Osteocyte (in vitro differentiated cells): Measurements from ENCODE around the gene ARHGAP21. TPM values are rescaled to one million over a fixed set of nuclear protein-coding genes. Genes with fewer than 3 reads are reported as not detected.

Experiments
- DNase-seq: peaks from one replicate; pipeline ENCODE4 v3.0.0; 2021; ENCODE audit warnings: mixed read lengths; ENCODE audit not compliant: unreplicated experiment; ENCODE audit errors: extremely low spot score
- H3K27ac Mint-ChIP-seq: one replicate; pipeline ENCODE4 v1.8.0; 2021; ENCODE audit warnings: mild to moderate bottlenecking, mixed read lengths; ENCODE audit not compliant: unreplicated experiment
- H3K27me3 Mint-ChIP-seq: one replicate; pipeline ENCODE4 v1.8.0; 2021; ENCODE audit warnings: mixed read lengths; ENCODE audit not compliant: unreplicated experiment
- H3K36me3 Mint-ChIP-seq: one replicate; pipeline ENCODE4 v1.8.0; 2021; ENCODE audit warnings: mixed read lengths; ENCODE audit not compliant: unreplicated experiment
- H3K4me1 Mint-ChIP-seq: one replicate; pipeline ENCODE4 v1.8.0; 2021; ENCODE audit warnings: mixed read lengths; ENCODE audit not compliant: unreplicated experiment
- H3K4me3 Mint-ChIP-seq: one replicate; pipeline ENCODE4 v1.8.0; 2021; ENCODE audit warnings: mild to moderate bottlenecking, moderate library complexity, mixed read lengths; ENCODE audit not compliant: unreplicated experiment
- H3K9me3 Mint-ChIP-seq: one replicate; pipeline ENCODE4 v1.8.0; 2021; ENCODE audit warnings: mixed read lengths; ENCODE audit not compliant: unreplicated experiment
- CTCF ChIP-seq: fragments of 200-600 bp; sonication (generic); IDR thresholded peaks from 2 replicates; pipeline ENCODE4 v1.5.0; 2021; ENCODE audit warnings: antibody characterized with exemption, mild to moderate bottlenecking, moderate library complexity
- total RNA-seq: library from RNA; stranded (reverse); gene quantifications from 2 replicates; pipeline ENCODE4 v1.2.1, GENCODE V29; 2021

The ARHGAP21 gene
- total RNA-seq, 1 donor from 2014 or later: 170 TPM

DNA sequence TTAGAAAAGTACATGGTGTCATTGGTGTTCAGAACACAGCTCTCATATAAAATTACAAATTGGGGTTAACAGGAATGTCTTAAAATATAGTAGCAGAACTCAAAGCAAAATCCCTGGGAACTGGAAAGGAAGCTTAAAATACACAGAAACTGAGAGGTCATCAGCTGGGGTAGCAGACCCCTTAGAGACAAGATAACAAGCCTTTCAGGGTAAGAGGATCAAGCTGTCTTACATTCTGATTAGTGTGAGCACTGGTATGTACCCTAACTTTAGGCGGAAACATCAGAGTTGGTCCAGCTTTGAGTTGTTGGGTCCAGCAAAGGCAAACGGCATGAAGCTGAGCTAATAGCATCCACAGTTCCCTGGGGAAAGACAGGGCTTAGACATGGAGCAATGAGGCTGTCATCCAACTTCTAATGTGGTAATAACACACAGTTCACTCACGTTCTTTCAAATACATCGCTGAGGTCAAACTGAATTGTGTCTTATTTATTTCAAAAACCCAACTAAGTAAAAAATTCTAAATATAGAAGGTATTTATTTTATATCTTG is 32.6 kb downstream of the ARHGAP21 start:
- no peak for TF ChIP-seq CTCF
- Mint-ChIP-seq H3K4me3 (no peak overlapping the region), H3K9me3 (no peaks in the 10 kb centered on the region), H3K36me3 (peaks cover 7% of the 10 kb centered on the region), H3K27me3 (no peaks in the 10 kb centered on the region), H3K4me1 (peaks cover 32% of the 10 kb centered on the region), H3K27ac (peak overlapping the region; percentile 62)
- no peak for DNase-seq

DNA sequence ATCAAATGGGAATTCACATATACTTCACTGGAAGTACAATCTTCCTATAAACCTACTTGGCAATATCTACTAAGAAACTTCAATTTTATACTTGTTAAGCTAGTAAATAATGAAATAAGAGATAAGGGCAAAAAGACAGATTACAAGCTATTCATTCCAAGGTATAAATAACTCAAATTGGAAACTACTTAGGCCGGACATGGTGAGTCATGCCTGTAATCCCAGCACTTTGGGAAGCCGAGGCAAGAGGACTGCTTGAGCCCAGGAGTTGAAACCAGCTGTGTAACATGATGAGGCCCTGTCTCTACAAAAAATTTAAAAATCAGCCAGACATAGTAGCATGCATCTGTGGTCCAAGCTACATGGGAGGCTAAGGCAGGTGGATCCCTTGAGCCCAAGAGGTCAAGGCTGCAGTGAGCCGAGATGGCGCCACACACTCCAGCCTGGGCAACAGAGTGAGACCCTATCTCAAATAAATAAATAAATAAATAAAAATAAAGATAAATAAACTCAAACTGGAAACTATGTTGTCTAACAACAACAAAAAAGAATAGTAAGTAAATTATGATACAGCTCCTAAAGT is 37.6 kb downstream of the ARHGAP21 start:
- no peak for TF ChIP-seq CTCF
- no peak for DNase-seq
- Mint-ChIP-seq H3K4me1 (peaks cover 39% of the 10 kb centered on the region), H3K4me3 (no peak overlapping the region), H3K27me3 (no peaks in the 10 kb centered on the region), H3K9me3 (no peaks in the 10 kb centered on the region), H3K36me3 (peaks cover 22% of the 10 kb centered on the region), H3K27ac (peak overlapping the region; percentile 68)

- Mint-ChIP-seq H3K4me1 (peaks cover 40% of the 10 kb centered on the region), H3K4me3 (no peak overlapping the region), H3K27ac (no peak overlapping the region), H3K9me3 (no peaks in the 10 kb centered on the region), H3K27me3 (no peaks in the 10 kb centered on the region), H3K36me3 (peaks cover 24% of the 10 kb centered on the region)
- TF ChIP-seq CTCF: no peak
- DNase-seq: no peak
Measured at GRCh38 chr10:24683554-24683953, 40.1 kb downstream of the ARHGAP21 start.

DNA sequence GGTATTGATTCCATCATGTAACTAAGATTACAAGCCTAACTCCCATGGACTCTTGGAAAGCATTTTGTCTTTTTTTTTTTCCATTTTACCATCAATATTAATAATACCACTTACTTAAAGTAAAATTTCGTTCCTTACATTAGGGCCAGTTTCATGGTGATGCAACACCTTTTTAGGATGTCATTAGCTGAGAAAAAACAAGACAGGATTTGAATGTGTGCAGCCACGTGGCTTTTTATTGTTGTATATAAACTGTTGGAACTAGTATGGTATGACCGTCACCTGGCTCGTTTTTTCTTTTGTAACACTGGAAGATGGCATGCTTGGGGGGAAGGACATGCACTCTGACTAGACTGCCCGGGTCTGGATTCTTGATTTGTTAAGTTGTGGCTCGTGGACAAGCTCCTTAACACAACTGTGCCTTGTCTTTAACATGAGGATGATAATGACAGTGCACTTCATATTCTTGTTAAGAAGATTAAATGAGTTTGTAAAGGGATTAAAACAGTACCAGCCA is 42.1 kb downstream of the ARHGAP21 start:
- Mint-ChIP-seq H3K9me3 (no peaks in the 10 kb centered on the region), H3K27ac (no peak overlapping the region), H3K4me1 (peaks cover 35% of the 10 kb centered on the region), H3K27me3 (no peaks in the 10 kb centered on the region), H3K36me3 (peaks cover 23% of the 10 kb centered on the region), H3K4me3 (no peak overlapping the region)
- TF ChIP-seq CTCF: no peak
- DNase-seq: no peak

DNA sequence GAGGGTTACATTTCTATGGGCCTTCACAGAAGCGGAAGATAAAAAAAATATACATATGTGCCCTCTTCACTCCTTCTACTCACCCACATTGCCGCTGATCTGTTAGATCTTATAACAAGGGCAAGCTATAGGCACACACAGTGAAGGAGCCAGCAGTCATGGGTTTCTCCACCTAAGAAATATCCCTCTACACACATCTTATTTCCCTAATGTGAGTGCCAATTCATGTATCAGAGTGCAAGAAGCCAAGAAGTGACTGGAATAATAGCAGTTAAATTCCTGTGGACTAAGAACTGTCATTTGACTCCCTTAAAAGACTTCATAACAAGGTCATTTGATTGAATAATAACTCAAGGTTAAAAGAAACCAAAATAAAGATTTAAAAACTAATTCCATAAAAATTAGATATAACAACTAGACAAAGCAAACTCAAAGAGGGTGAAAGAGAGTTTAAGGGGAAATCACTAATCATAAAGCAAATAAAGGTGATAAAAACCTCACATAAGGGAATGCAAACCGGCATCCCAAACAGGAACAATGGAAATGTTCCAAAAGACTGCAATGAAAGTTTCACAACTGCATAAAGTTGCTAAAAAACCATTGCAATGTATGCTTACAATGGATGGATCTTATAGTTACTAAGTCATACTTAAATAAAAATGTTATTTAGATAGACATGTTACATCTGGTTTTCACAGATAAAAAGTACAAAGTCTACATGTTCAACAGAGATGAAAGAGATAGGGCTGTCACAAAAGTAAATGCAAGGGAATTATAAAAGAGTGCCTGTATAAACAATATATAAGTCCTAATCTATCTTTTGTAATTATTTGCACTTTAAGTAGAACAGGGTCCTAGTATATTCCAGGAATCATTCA is 42.8 kb downstream of the ARHGAP21 start:
- no peak for TF ChIP-seq CTCF
- Mint-ChIP-seq H3K27me3 (no peaks in the 10 kb centered on the region), H3K27ac (peak overlapping the region; percentile 72), H3K9me3 (no peaks in the 10 kb centered on the region), H3K4me3 (no peak overlapping the region), H3K36me3 (peaks cover 21% of the 10 kb centered on the region), H3K4me1 (peaks cover 33% of the 10 kb centered on the region)
- no peak for DNase-seq
